ENCODE results near the gene C5AR1.
"Not testable (repeated sequence)": the region's sequence is repeated elsewhere in the genome, so short reads cannot be mapped to it uniquely, and the experiment has no call there.

The C5AR1 gene

DNA sequence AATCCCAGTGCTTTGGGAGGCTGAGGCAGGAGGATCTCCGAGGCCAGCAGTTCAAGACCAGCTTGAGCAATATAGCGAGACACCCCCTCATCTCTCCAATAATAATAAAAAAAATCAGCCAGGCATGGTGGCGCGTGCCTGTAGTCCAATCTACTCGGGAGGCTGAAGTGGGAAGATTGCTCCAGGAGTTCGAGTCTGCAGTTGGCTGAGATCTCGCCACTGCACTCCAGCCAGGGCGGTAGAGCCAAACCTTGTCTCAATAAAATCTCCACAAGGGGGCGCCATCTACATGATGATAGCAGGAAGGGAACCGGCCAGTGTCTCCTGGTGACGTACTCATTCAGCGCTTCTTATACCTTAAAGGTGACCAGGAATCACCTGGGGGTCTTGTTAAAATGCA is 13.6 kb upstream of the C5AR1 start:
- DNase-seq = peak; percentile 83 to 90

- DNase-seq = not testable (repeated sequence)
Measured at GRCh38 chr19:47300867-47301266, 8.8 kb upstream of the C5AR1 start.

DNA sequence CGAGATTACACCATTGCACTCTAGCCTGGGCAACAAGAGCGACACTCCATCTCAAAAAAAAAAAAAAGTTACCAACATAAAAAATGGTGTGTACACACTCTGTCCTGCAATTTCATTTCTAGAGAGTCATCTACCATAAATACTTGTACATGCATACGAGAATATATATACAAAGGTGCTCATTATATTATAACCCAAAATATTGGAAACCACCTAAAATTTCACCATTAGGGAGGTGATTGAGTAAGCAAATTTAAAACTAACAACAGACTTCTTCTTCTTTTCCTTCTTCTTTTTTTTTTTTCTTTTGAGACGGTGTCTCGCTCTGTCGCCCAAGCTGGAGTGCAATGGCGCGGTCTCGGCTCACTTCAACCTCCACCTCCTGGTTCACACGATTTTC is 7.4 kb upstream of the C5AR1 start:
- no peak for DNase-seq

GRCh38 chr19:47303966-47304365 is 5.7 kb upstream of the C5AR1 start:
- no peak for DNase-seq

DNA sequence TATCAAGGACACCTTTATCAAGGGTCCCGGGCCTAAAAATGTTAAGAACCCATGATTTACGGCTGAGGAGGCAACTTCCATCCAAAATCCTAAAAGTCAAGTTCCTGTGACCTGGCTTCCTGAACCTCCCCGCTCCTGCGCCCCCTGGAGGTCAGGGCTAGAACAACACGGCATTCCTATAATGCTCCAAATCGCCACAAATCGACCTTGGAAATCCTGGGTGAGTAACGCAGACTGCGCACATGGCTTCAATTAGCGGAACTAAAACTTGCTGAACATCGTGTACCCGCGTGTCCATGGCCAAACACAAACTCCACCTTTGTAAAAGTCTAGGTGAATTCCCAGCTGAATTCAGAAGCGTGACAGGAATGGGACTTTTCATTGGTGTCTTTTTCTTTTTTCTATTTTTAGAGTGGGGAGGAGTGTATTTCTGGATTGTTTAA is 4.3 kb upstream of the C5AR1 start:
- DNase-seq = peak; percentile 51 to 60

DNA sequence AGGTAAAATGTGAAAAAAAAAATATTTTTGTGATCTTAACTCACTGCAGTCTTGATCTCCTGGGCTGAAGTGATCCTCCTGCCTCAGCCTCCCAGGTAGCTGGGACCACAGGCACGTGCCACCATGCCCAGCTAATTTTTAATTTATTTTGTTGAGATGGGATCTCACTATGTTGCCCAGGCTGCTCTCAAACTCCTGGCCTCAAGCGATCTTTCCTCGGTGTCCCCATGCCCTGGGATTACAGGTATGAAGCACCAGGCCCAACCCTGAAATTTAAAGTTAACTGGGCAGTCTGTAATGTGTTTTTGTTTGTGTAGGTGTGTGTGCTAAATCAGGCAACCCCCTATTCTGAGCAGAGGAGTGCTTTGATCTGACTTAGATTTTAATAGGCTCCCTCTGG is 3.4 kb upstream of the C5AR1 start:
- DNase-seq = no peak

DNA sequence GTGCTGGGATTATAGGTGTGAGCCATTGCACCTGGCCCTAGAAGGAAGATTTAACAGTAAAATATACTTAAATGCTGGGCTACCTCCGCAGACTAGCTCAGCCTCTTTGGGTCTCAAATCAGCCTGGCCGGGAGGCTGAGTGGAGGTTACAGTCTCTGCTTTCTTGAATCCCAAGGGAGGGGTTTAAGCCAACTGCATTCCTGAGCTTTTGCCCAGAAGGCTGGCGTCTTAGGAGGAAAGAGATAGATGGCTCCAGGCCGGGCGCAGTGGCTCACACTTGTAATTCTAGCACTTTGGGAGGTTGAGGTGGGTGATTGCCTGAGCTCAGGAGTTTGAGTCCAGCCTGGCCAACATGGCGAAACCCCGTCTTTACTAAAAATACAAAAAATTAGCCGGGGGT is 623 bp upstream of the C5AR1 start:
- no peak for DNase-seq

DNA sequence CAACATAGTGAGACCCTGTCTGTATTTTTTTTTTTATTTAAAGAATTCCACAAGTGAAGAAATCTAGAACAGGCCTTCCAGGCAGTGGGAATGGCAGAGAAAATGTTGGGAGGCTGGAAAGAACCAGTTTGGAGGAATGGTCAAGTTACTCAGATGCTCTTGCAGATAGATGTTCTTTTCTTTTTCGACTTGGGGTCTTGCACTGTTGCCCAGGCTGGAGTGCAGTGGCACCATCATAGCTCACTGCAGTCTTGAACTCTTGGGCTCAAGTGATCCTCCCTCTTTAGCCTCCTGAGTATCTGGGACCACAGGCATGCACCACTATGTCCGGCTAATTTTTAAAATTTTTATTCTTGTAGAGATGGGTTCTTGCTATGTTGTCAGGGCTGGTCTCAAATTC is 662 bp downstream of the C5AR1 start:
- DNase-seq = no peak

- DNase-seq = no peak
Measured at GRCh38 chr19:47310819-47311218, 1.2 kb downstream of the C5AR1 start.

GRCh38 chr19:47312366-47313006 is 2.8 kb downstream of the C5AR1 start:
- no peak for DNase-seq

- no peak for DNase-seq
Measured at GRCh38 chr19:47313754-47314295, 4.2 kb downstream of the C5AR1 start.

DNA sequence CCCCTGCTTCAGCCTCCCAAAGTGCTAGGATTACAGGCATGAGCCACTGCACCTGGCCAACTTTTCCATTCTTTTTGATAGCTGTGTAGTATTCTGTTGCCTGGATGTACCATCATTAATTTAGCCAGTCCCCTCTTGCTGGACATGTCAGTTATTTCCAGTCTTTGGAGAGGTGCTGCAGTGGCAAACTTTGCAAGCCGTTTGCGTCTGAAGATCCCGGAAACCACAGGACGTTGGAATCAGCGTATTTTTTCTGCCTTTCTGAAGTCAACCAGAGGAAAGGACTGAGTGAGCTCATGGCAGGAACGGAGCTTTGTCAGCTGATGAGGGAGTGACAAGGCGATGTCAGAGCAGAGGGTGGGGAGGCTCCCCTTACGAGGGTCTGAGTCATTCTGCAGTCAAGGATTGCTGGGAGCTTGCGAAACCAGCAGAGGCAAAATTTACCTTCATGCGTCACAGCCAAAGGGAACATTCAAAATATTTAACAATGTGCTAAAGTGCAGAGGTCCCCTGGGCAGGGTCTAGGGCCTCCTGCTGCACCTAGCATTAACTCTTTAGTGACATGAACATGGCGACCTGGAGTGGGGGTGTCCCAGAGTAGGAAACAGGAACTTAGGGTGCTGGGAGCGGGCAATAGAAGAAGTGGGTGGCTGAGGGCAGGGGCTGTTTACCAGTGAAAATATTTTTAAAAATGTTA is 5.6 kb downstream of the C5AR1 start:
- DNase-seq = no peak

DNA sequence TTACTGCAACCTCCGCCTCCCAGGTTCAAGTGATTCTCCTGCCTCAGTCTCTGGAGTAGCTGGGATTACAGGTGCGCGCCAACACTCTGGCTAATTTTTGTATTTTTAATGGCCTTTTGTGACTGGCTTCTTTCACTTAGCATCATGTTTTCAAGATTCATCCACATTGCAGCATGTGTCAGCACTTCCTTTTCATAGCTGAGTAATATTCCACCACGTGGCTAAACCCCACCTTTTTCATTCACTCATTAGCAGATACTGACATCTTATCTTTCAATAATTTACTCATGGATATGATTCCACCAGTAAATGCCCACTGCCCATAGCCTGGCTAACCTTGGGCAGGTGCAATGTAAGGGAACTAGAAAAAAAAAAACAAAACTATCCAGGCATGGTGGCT is 6.9 kb downstream of the C5AR1 start:
- no peak for DNase-seq

DNA sequence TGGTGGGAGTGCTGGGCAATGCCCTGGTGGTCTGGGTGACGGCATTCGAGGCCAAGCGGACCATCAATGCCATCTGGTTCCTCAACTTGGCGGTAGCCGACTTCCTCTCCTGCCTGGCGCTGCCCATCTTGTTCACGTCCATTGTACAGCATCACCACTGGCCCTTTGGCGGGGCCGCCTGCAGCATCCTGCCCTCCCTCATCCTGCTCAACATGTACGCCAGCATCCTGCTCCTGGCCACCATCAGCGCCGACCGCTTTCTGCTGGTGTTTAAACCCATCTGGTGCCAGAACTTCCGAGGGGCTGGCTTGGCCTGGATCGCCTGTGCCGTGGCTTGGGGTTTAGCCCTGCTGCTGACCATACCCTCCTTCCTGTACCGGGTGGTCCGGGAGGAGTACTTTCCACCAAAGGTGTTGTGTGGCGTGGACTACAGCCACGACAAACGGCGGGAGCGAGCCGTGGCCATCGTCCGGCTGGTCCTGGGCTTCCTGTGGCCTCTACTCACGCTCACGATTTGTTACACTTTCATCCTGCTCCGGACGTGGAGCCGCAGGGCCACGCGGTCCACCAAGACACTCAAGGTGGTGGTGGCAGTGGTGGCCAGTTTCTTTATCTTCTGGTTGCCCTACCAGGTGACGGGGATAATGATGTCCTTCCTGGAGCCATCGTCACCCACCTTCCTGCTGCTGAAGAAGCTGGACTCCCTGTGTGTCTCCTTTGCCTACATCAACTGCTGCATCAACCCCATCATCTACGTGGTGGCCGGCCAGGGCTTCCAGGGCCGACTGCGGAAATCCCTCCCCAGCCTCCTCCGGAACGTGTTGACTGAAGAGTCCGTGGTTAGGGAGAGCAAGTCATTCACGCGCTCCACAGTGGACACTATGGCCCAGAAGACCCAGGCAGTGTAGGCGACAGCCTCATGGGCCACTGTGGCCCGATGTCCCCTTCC is 10.5 kb downstream of the C5AR1 start:
- no peak for DNase-seq

DNA sequence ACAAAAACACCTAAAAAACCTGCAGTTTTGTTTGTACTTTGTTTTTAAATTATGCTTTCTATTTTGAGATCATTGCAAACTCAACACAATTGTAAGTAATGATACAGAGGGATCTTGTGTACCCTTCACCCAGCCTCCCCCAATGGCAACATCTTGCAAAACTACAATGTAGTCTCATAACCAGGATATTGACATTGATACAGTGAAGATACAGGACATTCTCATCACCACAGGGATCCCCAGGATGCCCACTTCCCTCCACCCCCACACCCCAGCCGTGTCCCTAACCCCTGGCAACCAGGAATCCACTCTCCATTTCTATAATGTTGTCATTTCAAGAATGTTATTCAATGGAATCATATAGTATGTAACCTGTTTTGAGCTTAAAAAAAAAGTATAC is 12.0 kb downstream of the C5AR1 start:
- no peak for DNase-seq

DNA sequence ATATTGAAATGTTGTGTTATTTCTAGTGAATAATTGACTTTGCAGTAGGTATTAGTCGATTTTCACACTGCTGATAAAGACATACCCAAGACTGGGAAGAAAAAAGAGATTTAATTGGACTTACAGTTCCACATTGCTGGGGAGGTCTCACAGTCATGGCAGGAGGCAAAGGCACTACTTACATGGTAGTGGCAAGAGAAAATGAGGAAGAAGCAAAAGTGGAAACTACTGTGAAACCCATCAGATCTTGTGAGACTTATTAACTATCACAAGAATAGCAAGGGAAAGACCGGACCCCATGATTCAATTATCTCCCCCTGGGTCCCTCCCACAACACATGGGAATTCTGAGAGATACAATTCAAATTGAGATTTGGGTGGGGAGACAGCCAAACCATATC is 12.4 kb downstream of the C5AR1 start:
- no peak for DNase-seq

GRCh38 chr19:47323409-47323808 is 13.7 kb downstream of the C5AR1 start:
- no peak for DNase-seq

GRCh38 chr19:47323872-47324271 is 14.2 kb downstream of the C5AR1 start:
- DNase-seq = no peak

DNA sequence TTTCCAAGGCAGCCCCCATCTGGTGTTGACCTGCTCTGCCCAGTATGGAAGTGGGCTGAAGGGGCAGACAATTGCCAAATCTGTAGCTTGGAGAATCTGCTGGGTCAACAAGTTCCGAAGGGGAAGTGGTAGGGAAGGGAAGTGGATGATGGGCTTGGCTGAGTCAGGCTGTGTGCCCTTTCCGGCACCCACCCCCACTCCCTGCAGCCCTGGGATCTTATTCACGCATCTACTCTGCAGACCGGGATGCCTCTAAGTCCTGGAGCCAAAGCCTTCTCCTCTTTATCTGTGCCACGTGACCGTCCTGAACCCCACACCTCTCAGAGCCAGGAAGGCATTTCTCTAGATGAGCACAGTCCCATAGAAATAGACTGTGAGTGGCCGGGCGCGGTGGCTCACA is 14.8 kb downstream of the C5AR1 start:
- no peak for DNase-seq

DNA sequence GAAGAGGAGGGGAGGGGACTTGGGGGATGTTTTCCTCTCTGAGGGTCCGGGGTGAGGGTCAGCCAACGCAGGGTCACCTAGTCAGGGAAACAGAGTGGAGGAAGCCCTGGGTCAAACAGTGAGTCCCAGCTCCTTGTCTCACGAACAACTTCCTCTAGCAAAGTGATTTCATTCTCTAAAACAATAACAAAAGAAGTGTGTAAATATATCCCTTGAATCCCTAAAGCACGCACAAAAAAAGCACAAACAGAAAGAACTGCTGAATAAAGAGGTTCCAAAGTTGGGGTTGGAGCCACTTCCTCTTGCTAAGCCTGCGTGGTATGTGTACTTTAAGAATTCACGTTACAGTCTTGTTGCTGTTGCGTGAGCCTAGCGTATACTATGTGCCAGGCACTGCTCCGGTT is 20.8 kb downstream of the C5AR1 start:
- DNase-seq = no peak

- DNase-seq = no peak
Measured at GRCh38 chr19:47331490-47331889, 21.8 kb downstream of the C5AR1 start.

DNA sequence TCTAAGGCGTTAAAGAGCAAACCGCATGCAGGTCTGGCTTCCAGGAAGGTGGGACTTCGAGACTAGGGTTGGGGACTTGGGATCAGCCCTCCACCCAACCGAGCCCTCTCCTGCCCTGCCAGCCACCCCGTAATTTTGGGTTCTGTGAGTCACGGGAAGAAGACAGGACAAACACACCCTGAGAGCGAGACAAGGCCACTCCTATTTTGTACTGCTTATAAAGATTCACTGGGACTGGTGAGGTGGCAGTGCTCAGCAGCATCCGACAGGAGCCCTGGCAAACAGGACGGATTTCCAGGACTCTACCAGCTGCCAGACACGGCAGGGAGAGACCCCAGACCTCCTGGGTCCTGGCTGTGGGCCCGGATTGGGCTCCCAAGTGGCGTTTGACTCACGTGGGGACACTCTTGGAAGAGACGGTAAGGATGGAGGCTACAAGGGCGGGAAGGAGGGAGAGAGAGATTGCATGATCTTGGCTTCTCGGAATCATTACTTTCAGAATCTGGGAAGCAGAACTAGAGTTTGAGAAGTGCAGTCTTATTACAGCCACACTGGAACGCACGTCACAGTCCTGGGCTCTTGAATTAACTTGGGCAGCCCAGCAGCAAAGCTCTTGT is 22.4 kb downstream of the C5AR1 start, which contains the start of gene C5AR2:
Gene C5AR2, plus strand, starts transcription at position 245 of the 617 bp plus-strand sequence. CDS start 8,625 bp downstream, outside the sequence.
- DNase-seq = no peak
